Left ventricle myocardium inferior (tissue), 1 donor: ENCODE data around the gene GPR82. TPM values are rescaled to one million over a fixed set of nuclear protein-coding genes. Genes with fewer than 3 reads are reported as not detected.

Experiments
- DNase-seq: peaks from one replicate; pipeline ENCODE4 v3.0.0-alpha.2; 2020
- H3K27ac ChIP-seq: fragments of 200-600 bp; replicated peaks from 2 replicates; pipeline ENCODE4 v1.8.0; 2021
- H3K27me3 ChIP-seq: fragments of 200-600 bp; 2 replicates; pipeline ENCODE4 v1.8.0; 2021; ENCODE audit warnings: low read depth
- H3K36me3 ChIP-seq: fragments of 200-600 bp; 2 replicates; pipeline ENCODE4 v1.8.0; 2021
- H3K4me1 ChIP-seq: fragments of 200-600 bp; 2 replicates; pipeline ENCODE4 v1.8.0; 2021
- H3K4me3 ChIP-seq: fragments of 200-600 bp; 2 replicates; pipeline ENCODE4 v1.8.0; 2021; ENCODE audit warnings: mild to moderate bottlenecking, moderate library complexity
- H3K9me3 ChIP-seq: fragments of 200-600 bp; replicated peaks from 2 replicates; pipeline ENCODE4 v1.8.0; 2021
- intact Hi-C: fragments of 100-400 bp; cut with micrococcal nuclease; formaldehyde crosslinking; loops from one replicate; pipeline ENCODE4 v1.11.0; 2022
- total RNA-seq: library from RNA; stranded (reverse); fragmentation: NEBNext Ultra II Directional; extraction: Animal tissue kit (Norgen Biotek cat#: 25700); gene quantifications from one replicate; pipeline ENCODE4 v1.2.1, GENCODE V29; 2021
- TF ChIP-seq, protein P1 (sequence below): fragments of 200-600 bp; IDR thresholded peaks from 2 replicates; pipeline ENCODE4 v1.8.0; 2021; ENCODE audit warnings: antibody characterized with exemption, mild to moderate bottlenecking, borderline replicate concordance
- donor health status: DM: no; HTN: yes; CAD: no; lungs with severe emphysema.

Gene GPR82
- total RNA-seq, 1 donor from 2014 or later = 0.19 TPM

- intact Hi-C loops = no loop called here
These were observed 16.8 kb upstream of the GPR82 start for GRCh38 chrX:41707218-41707617.

GRCh38 chrX:41708486-41708885 lies 15.5 kb upstream of the GPR82 start:
- Histone ChIP-seq H3K36me3 (no peaks in the 10 kb centered on the region), H3K4me1 (no peaks in the 10 kb centered on the region), H3K27ac (no peak overlapping the region), H3K27me3 (no peaks in the 10 kb centered on the region), H3K4me3 (no peak overlapping the region), H3K9me3 (no peaks in the 10 kb centered on the region)
- intact Hi-C loops = no loop called here
- TF ChIP-seq, protein P1, sequence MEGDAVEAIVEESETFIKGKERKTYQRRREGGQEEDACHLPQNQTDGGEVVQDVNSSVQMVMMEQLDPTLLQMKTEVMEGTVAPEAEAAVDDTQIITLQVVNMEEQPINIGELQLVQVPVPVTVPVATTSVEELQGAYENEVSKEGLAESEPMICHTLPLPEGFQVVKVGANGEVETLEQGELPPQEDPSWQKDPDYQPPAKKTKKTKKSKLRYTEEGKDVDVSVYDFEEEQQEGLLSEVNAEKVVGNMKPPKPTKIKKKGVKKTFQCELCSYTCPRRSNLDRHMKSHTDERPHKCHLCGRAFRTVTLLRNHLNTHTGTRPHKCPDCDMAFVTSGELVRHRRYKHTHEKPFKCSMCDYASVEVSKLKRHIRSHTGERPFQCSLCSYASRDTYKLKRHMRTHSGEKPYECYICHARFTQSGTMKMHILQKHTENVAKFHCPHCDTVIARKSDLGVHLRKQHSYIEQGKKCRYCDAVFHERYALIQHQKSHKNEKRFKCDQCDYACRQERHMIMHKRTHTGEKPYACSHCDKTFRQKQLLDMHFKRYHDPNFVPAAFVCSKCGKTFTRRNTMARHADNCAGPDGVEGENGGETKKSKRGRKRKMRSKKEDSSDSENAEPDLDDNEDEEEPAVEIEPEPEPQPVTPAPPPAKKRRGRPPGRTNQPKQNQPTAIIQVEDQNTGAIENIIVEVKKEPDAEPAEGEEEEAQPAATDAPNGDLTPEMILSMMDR = no peak
- DNase-seq = no peak

More at GRCh38 chrX:41707218-41707617, 16.8 kb upstream of the GPR82 start:
- Histone ChIP-seq H3K4me3 (no peak overlapping the region), H3K36me3 (no peaks in the 10 kb centered on the region), H3K9me3 (no peaks in the 10 kb centered on the region), H3K27me3 (no peaks in the 10 kb centered on the region), H3K4me1 (no peaks in the 10 kb centered on the region), H3K27ac (no peak overlapping the region)
- TF ChIP-seq, protein P1 = no peak
- no peak for DNase-seq

DNA sequence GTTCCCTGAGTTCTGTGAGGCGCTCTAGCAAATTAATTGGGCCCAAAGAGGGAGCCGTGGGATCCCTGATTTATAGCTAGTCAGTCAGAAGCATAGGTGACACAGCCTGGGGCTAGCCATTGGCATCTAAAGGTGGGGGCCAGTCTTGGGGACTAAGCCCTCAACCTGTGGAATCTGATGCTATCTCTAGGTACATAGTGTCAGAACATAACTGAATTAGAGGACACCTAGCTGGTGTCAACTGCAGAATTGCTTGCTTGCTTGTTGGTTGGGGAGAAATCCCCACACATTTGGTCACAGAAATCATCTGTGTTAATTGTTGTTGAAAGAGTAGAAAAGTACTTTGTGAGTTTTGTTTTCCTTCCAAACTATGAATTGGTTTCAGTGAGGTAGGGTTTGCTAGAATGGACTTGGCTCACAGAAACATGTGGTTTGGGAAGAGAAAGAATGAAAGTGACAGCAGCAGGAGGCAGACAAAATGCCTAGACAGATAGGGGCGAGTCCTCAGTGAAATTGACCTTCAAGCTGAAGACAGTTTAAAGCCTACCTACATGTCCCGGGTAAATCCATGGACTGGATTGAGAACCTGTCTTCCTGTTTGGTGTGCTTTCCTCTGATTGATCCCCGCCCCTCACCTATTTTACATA lies 12.8 kb upstream of the GPR82 start:
- DNase-seq = no peak
- H3K27me3 ChIP-seq = no peaks in the 10 kb centered on the region
- intact Hi-C loops = no loop called here
- H3K9me3 ChIP-seq = no peaks in the 10 kb centered on the region
- H3K4me1 ChIP-seq = no peaks in the 10 kb centered on the region
- no peaks in the 10 kb centered on the region for H3K36me3 ChIP-seq
- TF ChIP-seq, protein P1 = no peak
- H3K27ac ChIP-seq = no peak overlapping the region
- H3K4me3 ChIP-seq = no peak overlapping the region

DNA sequence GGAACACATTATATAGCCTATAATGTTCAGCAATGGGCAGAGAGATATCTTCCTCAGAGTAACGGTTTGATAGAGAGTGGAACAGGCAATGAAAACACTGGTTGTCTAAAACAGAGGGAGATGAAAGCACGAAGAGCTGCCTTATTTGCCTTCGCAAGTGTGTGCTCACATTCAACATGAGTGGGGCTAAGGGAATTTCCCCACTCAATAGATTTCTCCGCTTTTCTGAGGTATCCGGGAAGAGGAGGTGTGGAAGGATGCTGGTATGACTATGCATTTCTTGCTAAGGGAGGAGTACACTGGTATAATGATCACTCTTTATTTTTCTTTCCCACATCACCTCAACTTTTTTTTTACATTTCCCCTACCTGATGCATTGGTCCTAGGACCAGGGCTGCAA lies 7.8 kb upstream of the GPR82 start:
- Histone ChIP-seq H3K9me3 (no peaks in the 10 kb centered on the region), H3K27me3 (no peaks in the 10 kb centered on the region), H3K4me3 (no peak overlapping the region), H3K4me1 (no peaks in the 10 kb centered on the region), H3K36me3 (no peaks in the 10 kb centered on the region), H3K27ac (no peak overlapping the region)
- TF ChIP-seq, protein P1 = no peak
- intact Hi-C loops = no loop called here
- DNase-seq = no peak

GRCh38 chrX:41716767-41717473 lies 7.1 kb upstream of the GPR82 start:
- H3K4me3 ChIP-seq = no peak overlapping the region
- H3K27ac ChIP-seq = no peak overlapping the region
- no peak for DNase-seq
- no peaks in the 10 kb centered on the region for H3K4me1 ChIP-seq
- H3K36me3 ChIP-seq = no peaks in the 10 kb centered on the region
- H3K27me3 ChIP-seq = no peaks in the 10 kb centered on the region
- intact Hi-C loops = no loop called here
- TF ChIP-seq, protein P1 = no peak
- no peaks in the 10 kb centered on the region for H3K9me3 ChIP-seq
